GM23338 (cell line): Measurements from ENCODE around the gene SUSD2. TPM values are rescaled to one million over a fixed set of nuclear protein-coding genes. Genes with fewer than 3 reads are reported as not detected.

ENCODE experiments used
- ATAC-seq: fragments of 200-7000 bp; cut with Tn5 transposase; 3 replicates; pipeline ENCODE4 v1.9.1; 2020
- DNase-seq: peaks from one replicate; pipeline ENCODE4 v3.0.0-alpha.2; 2015; ENCODE audit warnings: low spot score
- H2AFZ ChIP-seq: fragments of 200-600 bp; sonication (generic); 2 replicates; pipeline ENCODE4 v1.8.0; 2016; ENCODE audit warnings: antibody characterized with exemption, mild to moderate bottlenecking, moderate library complexity
- H3F3A ChIP-seq: fragments of 200-600 bp; sonication (generic); replicated peaks from 2 replicates; pipeline ENCODE4 v1.8.0; 2017; ENCODE audit warnings: antibody characterized with exemption, mixed run types, low read depth
- H3K27ac ChIP-seq: fragments of 200-600 bp; sonication (generic); 2 replicates; pipeline ENCODE4 v1.6.1; 2016; ENCODE audit warnings: low read depth
- H3K27me3 ChIP-seq: fragments of 200-600 bp; sonication (generic); 2 replicates; pipeline ENCODE4 v1.8.0; 2016; ENCODE audit warnings: mild to moderate bottlenecking, mixed run types, moderate library complexity; ENCODE audit not compliant: insufficient read depth
- H3K36me3 ChIP-seq: fragments of 200-600 bp; sonication (generic); 2 replicates; pipeline ENCODE4 v1.8.0; 2016; ENCODE audit warnings: mild to moderate bottlenecking; ENCODE audit not compliant: insufficient read depth
- H3K4me1 ChIP-seq: fragments of 200-600 bp; sonication (generic); 2 replicates; pipeline ENCODE4 v1.8.0; 2016; ENCODE audit warnings: mild to moderate bottlenecking, moderate library complexity; ENCODE audit not compliant: insufficient read depth
- H3K4me2 ChIP-seq: fragments of 200-600 bp; sonication (generic); 2 replicates; pipeline ENCODE4 v1.7.1; 2017; ENCODE audit warnings: mixed run types
- H3K4me3 ChIP-seq: fragments of 200-600 bp; sonication (generic); 2 replicates; pipeline ENCODE4 v1.6.1; 2016; ENCODE audit warnings: mixed run types
- H3K79me2 ChIP-seq: fragments of 200-600 bp; sonication (generic); replicated peaks from 2 replicates; pipeline ENCODE4 v1.8.0; 2017; ENCODE audit warnings: mild to moderate bottlenecking; ENCODE audit not compliant: insufficient read depth
- H3K9me2 ChIP-seq: fragments of 200-600 bp; sonication (generic); 2 replicates; pipeline ENCODE4 v1.8.0; 2017; ENCODE audit not compliant: insufficient read depth
- H4K20me1 ChIP-seq: fragments of 200-600 bp; sonication (generic); replicated peaks from 2 replicates; pipeline ENCODE4 v1.8.0; 2017; ENCODE audit warnings: mild to moderate bottlenecking; ENCODE audit not compliant: insufficient read depth
- H3K27ac Mint-ChIP-seq: 2 replicates; pipeline ENCODE4 v1.8.0; 2020; ENCODE audit warnings: inconsistent platforms, mild to moderate bottlenecking, moderate library complexity, mixed read lengths
- H3K27me3 Mint-ChIP-seq: 3 replicates; pipeline ENCODE4 v1.8.0; 2022; ENCODE audit warnings: low read depth, mild to moderate bottlenecking, moderate library complexity, mixed read lengths, inconsistent platforms; ENCODE audit not compliant: insufficient read depth, poor library complexity
- H3K36me3 Mint-ChIP-seq: 3 replicates; pipeline ENCODE4 v1.8.0; 2021; ENCODE audit warnings: low read depth, mild to moderate bottlenecking, inconsistent platforms, moderate library complexity, mixed read lengths
- H3K4me1 Mint-ChIP-seq: 3 replicates; pipeline ENCODE4 v1.8.0; 2020; ENCODE audit warnings: mild to moderate bottlenecking, inconsistent platforms, mixed read lengths
- H3K4me3 Mint-ChIP-seq: 3 replicates; pipeline ENCODE4 v1.8.0; 2021; ENCODE audit warnings: moderate library complexity, mild to moderate bottlenecking, inconsistent platforms, mixed read lengths
- H3K9me3 Mint-ChIP-seq: 3 replicates; pipeline ENCODE4 v1.8.0; 2020; ENCODE audit warnings: moderate library complexity, mild to moderate bottlenecking, inconsistent platforms, mixed read lengths
- EZH2 ChIP-seq: fragments of 200-600 bp; sonication (generic); IDR thresholded peaks from one replicate; pipeline ENCODE4 v1.8.0; 2017; ENCODE audit warnings: antibody characterized with exemption, mild to moderate bottlenecking, low read depth; ENCODE audit not compliant: unreplicated experiment
- STAT1 ChIP-seq: IDR thresholded peaks from one replicate; pipeline ENCODE4 v1.6.1; 2016; ENCODE audit warnings: antibody characterized with exemption; ENCODE audit not compliant: unreplicated experiment
- long read RNA-seq: library from polyadenylated mRNA; unstranded; transcript quantifications from one replicate; pipeline ENCODE4 v2.0.0, GENCODE V29; 2020; ENCODE audit not compliant: unreplicated experiment
- polyA plus RNA-seq: library from polyadenylated mRNA; unstranded; fragments of >200 nt; fragmentation: Nextera tagmentation; extraction: Ambion mirVana; gene quantifications from 2 replicates; pipeline ENCODE4 v1.2.1, GENCODE V29; 2016
- total RNA-seq: library from RNA; depleted of rRNA; stranded (reverse); fragments of >200 nt; shearing (Covaris generic); gene quantifications from 2 replicates; pipeline ENCODE4 v1.2.3, GENCODE V29; 2014; rRNA removed
- TF ChIP-seq, protein P1 (sequence below): IDR thresholded peaks from 2 replicates; pipeline ENCODE4 v1.6.1; 2016; ENCODE audit warnings: antibody characterized with exemption
- TF ChIP-seq, protein P2 (sequence below), 2 experiments: fragments of 200-600 bp in 1 of 2; sonication (generic) in 1 of 2; conservative IDR thresholded peaks; 2 replicates each; pipeline versions ENCODE4 v1.5.1 to v1.6.1; 2016 to 2017; ENCODE audit warnings: antibody characterized with exemption in 2 of 2, low read depth in 2 of 2, mild to moderate bottlenecking in 2 of 2, moderate library complexity in 1 of 2
- TF ChIP-seq, protein P3 (sequence below): IDR thresholded peaks from one replicate; pipeline ENCODE4 v1.6.1; 2018; ENCODE audit warnings: antibody characterized with exemption; ENCODE audit not compliant: unreplicated experiment

The SUSD2 gene, protein sequence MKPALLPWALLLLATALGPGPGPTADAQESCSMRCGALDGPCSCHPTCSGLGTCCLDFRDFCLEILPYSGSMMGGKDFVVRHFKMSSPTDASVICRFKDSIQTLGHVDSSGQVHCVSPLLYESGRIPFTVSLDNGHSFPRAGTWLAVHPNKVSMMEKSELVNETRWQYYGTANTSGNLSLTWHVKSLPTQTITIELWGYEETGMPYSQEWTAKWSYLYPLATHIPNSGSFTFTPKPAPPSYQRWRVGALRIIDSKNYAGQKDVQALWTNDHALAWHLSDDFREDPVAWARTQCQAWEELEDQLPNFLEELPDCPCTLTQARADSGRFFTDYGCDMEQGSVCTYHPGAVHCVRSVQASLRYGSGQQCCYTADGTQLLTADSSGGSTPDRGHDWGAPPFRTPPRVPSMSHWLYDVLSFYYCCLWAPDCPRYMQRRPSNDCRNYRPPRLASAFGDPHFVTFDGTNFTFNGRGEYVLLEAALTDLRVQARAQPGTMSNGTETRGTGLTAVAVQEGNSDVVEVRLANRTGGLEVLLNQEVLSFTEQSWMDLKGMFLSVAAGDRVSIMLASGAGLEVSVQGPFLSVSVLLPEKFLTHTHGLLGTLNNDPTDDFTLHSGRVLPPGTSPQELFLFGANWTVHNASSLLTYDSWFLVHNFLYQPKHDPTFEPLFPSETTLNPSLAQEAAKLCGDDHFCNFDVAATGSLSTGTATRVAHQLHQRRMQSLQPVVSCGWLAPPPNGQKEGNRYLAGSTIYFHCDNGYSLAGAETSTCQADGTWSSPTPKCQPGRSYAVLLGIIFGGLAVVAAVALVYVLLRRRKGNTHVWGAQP
- total RNA-seq = 2.1 and 2.2 TPM in 2 replicates
- polyA plus RNA-seq = 0.68 and 0.74 TPM in 2 replicates
- long read RNA-seq, partial matches to known transcripts = 0 of 1 reads
- long read RNA-seq, other reads (novel, unspliced or antisense) = 0 of 1 reads

DNA sequence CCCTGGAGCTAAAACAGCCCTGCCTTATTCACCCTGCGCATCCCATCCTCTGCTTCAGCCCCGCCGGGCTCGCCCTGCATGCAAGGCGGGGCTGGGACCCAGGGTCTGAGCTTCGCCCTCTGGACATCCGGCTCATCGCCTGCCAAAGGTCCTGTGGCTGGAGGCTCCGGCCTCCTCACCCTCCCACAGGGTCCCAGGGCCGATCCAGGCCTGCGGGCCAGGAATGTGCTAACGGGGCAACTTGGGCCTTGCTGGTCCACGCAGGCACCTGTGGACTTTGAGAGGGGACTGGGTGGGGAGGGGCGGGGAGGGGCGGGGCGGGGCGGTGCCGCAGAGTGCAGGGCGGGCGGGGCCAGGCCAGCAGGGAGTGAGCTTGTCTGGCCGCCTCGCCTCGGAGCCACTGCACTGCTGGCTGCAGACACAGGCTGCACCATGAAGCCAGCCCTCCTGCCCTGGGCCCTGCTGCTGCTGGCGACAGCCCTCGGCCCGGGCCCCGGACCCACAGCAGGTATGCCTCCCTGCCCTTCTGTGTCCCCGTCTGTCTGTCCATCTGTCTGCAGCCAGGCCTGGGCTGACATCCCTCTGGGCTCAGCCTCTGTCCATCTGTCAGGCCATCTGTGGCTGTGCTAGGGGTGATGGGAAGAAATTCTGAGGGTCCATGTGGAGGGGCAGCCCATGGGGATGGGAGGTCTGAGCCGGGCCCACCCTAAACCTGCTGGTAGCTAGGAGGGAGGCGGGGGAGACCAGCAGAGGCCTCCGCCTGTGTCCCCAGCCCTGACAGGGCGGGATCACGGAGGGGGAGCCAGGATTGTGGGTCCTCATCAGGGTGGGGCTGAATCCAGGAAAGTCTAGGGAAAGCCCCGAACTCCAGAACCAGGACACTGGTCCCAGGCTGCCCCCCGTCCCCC, at the start of gene SUSD2:
SUSD2 (plus strand) TSS at position 400 of the 908 bp plus-strand sequence; CDS start at position 433, 33 bp downstream.
- DNase-seq (peak; percentile 60), ATAC-seq (peak; percentile 70)
- Histone ChIP-seq H3K4me2 (no peak within 1 kb of the TSS), H3K27ac (no peak within 1 kb of the TSS), H3K4me1 (peaks cover 7% of the 10 kb centered on the region; the same call in 1 of the 2 replicates), H3K9me2 (no peaks in the 10 kb centered on the region), H3F3A (no peaks in the 10 kb centered on the region), H2AFZ (no peak within 1 kb of the TSS), H4K20me1 (no peaks in the 10 kb centered on the region), H3K27me3 (no peaks in the 10 kb centered on the region), H3K79me2 (no peaks in the 10 kb centered on the region), H3K36me3 (no peaks in the 10 kb centered on the region), H3K4me3 (no peak within 1 kb of the TSS)
- H3K36me3 Mint-ChIP-seq = no peaks in the 10 kb centered on the region
- TF ChIP-seq EZH2 (no peak), STAT1 (no peak)
- H3K27ac Mint-ChIP-seq = no peak within 1 kb of the TSS
- H3K4me3 Mint-ChIP-seq = no peak within 1 kb of the TSS
- peaks cover 9% of the 10 kb centered on the region; the same call in 2 of the 3 replicates for H3K4me1 Mint-ChIP-seq
- no peaks in the 10 kb centered on the region for H3K9me3 Mint-ChIP-seq
- H3K27me3 Mint-ChIP-seq = peaks cover 9% of the 10 kb centered on the region

DNA sequence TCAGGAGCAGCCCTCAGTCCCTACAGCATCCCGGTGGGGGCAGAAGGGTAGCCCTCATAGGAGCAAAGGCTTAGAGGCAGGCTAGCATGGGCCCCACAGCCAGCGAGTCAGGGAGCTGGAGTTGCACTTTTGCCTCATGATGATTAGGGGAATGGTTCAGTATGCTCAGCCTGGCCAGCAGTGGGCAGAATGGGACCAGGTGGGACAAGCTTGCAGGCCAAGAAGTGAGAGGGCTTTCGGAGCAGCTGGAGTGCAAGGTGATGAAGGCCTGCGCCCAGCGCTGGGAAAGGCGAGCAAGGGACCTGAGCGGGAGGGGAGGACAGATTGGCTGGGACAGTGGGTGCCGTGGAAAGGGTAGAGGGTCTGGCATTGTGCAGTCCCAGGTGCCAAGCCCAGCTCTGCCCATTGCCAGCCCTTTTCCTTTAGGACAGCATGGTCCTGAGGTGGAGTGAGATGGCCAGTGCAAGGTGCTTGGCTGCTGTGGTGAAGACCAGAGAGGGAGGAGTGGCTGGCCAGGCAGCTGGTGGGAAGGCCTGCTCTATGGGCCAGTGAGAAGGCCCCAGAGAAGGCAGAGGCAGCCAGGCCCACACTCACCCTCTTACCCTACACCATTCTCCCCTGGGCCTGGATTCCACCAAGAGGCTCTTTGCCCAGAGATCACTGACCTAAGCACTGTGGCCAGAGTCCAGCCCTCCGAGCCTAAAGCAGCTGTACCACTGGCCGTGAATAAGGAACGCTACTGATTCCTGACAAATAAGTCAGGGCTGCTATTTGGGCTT, 47.9 kb upstream of the SUSD2 start:
- no peak overlapping the region for H3K4me3 Mint-ChIP-seq
- H3K4me3 ChIP-seq = no peak overlapping the region
- no peaks in the 10 kb centered on the region for H3K36me3 ChIP-seq
- no peaks in the 10 kb centered on the region for H3K9me3 Mint-ChIP-seq
- ATAC-seq (peak; percentile 81), DNase-seq (peak; percentile 51)
- peaks cover 12% of the 10 kb centered on the region for H3K27me3 Mint-ChIP-seq
- H4K20me1 ChIP-seq = no peaks in the 10 kb centered on the region; the same call in 1 of the 2 replicates
- H2AFZ ChIP-seq = no peak overlapping the region
- peak overlapping the region; percentile 14; the same call in 1 of the 2 replicates for H3K27ac Mint-ChIP-seq
- no peak overlapping the region for H3K27ac ChIP-seq
- H3F3A ChIP-seq = no peaks in the 10 kb centered on the region
- H3K4me1 Mint-ChIP-seq = peaks cover 5% of the 10 kb centered on the region; the same call in 2 of the 3 replicates
- no peaks in the 10 kb centered on the region for H3K27me3 ChIP-seq
- peaks cover 10% of the 10 kb centered on the region for H3K36me3 Mint-ChIP-seq
- H3K4me2 ChIP-seq = no peak overlapping the region
- H3K79me2 ChIP-seq = no peaks in the 10 kb centered on the region
- no peaks in the 10 kb centered on the region for H3K4me1 ChIP-seq
- no peaks in the 10 kb centered on the region for H3K9me2 ChIP-seq
- TF ChIP-seq, protein P1, sequence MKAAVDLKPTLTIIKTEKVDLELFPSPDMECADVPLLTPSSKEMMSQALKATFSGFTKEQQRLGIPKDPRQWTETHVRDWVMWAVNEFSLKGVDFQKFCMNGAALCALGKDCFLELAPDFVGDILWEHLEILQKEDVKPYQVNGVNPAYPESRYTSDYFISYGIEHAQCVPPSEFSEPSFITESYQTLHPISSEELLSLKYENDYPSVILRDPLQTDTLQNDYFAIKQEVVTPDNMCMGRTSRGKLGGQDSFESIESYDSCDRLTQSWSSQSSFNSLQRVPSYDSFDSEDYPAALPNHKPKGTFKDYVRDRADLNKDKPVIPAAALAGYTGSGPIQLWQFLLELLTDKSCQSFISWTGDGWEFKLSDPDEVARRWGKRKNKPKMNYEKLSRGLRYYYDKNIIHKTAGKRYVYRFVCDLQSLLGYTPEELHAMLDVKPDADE = no peak
- TF ChIP-seq, protein P2, sequence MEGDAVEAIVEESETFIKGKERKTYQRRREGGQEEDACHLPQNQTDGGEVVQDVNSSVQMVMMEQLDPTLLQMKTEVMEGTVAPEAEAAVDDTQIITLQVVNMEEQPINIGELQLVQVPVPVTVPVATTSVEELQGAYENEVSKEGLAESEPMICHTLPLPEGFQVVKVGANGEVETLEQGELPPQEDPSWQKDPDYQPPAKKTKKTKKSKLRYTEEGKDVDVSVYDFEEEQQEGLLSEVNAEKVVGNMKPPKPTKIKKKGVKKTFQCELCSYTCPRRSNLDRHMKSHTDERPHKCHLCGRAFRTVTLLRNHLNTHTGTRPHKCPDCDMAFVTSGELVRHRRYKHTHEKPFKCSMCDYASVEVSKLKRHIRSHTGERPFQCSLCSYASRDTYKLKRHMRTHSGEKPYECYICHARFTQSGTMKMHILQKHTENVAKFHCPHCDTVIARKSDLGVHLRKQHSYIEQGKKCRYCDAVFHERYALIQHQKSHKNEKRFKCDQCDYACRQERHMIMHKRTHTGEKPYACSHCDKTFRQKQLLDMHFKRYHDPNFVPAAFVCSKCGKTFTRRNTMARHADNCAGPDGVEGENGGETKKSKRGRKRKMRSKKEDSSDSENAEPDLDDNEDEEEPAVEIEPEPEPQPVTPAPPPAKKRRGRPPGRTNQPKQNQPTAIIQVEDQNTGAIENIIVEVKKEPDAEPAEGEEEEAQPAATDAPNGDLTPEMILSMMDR (conservative IDR thresholded peaks at IDR 0.05; ENCODE audit: low read depth in 2 of 2) = peak; percentile 28 to 75; a peak in 3 of 4 replicates
- TF ChIP-seq, protein P3, sequence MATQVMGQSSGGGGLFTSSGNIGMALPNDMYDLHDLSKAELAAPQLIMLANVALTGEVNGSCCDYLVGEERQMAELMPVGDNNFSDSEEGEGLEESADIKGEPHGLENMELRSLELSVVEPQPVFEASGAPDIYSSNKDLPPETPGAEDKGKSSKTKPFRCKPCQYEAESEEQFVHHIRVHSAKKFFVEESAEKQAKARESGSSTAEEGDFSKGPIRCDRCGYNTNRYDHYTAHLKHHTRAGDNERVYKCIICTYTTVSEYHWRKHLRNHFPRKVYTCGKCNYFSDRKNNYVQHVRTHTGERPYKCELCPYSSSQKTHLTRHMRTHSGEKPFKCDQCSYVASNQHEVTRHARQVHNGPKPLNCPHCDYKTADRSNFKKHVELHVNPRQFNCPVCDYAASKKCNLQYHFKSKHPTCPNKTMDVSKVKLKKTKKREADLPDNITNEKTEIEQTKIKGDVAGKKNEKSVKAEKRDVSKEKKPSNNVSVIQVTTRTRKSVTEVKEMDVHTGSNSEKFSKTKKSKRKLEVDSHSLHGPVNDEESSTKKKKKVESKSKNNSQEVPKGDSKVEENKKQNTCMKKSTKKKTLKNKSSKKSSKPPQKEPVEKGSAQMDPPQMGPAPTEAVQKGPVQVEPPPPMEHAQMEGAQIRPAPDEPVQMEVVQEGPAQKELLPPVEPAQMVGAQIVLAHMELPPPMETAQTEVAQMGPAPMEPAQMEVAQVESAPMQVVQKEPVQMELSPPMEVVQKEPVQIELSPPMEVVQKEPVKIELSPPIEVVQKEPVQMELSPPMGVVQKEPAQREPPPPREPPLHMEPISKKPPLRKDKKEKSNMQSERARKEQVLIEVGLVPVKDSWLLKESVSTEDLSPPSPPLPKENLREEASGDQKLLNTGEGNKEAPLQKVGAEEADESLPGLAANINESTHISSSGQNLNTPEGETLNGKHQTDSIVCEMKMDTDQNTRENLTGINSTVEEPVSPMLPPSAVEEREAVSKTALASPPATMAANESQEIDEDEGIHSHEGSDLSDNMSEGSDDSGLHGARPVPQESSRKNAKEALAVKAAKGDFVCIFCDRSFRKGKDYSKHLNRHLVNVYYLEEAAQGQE = no peak
- TF ChIP-seq STAT1 = no peak
